Activated CD4-positive, alpha-beta T cell treated with anti-CD3 and anti-CD28 coated beads, Interleukin-2, amount 50 U/mL, for 4 hours (primary cell): ENCODE measurements around the gene TOX4.

Experiments used
- DNase-seq, 2 experiments: peaks; one replicate each; pipeline ENCODE4 v3.0.0-alpha.2; 2020

The TOX4 gene

DNA sequence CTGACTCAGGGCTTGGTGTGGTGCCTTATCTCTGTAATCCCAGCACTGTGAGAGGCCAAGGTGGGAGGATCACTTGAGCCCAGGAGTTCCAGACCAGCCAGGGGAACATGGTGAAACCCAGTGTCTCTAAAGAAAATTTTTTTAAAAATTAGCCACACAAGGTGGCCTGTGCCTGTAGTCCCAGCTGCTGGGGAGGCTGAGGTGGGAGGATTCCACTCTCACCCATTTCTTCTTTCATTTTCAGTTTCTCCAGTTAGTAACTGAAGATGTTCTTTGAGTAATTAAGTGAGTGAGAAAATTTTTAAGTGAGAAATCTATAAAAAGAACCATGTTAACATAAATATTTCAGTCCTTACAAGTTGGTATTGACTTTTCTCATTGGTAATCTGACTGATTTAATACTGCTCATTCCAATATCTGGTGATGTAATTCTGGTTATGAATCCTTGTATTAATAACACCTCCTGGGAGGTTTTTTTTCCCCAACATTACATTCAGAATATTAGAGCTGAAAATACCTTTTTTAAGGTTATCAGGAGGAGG lies 28.1 kb downstream of the TOX4 start:
- peak in 1 of 2 experiments; percentile 7 for DNase-seq

DNA sequence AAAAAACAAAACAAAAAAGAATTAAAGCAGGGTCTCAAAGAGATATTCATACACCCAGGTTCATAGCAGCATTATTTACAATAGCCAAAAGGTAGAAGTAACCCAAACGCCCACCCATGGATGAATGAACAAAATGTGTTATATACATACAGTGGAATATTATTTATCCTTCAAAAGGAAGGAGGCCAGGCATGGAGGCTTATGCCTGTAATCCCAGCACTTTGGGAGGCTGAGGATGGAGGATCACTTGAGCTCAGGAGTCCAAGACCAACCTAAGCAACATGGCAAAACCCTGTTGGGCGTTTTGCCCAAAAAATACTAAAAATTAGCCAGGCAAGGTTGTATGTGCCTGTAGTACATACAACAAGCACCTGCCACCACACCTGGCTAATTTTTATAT lies 29.6 kb downstream of the TOX4 start:
- DNase-seq: no peak

- DNase-seq: no peak
These were observed 32.6 kb downstream of the TOX4 start for GRCh38 chr14:21509432-21510143.

DNA sequence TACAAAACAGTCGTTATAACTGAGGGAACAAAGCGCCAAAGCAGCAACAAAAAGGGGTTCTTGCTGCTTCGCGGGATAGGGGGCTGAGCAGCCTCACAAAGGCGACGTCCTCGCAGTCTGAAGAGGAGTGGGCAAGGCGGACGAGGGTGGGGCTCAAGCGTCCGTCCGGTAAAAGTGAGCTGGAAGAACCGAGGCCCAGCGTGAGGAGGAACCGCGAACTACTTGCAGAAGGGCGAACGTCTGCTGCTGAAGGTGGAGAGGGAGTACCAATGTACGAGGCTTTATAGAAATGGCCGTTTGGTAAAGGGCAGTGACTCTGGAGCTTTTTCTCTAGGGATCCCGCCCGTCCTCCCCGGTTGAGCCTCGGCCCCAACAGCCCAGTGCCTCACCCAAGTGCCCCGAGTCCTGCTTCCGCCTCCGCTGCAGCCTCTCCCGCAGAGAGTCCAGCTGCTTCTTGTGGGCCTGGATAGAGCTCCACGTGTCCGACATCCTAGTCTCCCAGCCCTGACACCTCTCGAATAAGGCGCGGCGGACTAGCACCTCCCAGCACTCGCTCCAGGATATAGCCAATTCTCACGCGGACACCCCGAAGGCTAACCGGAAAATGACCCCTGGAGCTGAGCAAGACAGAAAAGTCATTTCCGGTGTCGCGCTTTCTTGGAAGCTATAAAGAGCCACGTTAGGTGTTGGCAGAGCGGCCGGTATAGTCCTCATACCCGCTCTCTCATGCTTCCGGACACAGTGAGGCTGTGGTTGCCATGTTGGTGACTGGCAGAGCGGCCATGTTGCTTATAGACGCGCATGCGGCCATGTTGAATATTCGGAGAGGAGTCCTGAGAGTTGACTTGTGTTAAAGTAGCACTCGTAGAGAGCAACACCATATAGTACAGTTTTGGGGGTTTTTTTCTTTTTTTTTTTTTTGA lies 34.0 kb downstream of the TOX4 start, which contains the start of gene METTL3:
TSS of gene METTL3 (minus strand) at position 606 of the 923 bp plus-strand sequence. CDS start at position 489, 117 bp downstream.
- DNase-seq: peak; percentile 93

DNA sequence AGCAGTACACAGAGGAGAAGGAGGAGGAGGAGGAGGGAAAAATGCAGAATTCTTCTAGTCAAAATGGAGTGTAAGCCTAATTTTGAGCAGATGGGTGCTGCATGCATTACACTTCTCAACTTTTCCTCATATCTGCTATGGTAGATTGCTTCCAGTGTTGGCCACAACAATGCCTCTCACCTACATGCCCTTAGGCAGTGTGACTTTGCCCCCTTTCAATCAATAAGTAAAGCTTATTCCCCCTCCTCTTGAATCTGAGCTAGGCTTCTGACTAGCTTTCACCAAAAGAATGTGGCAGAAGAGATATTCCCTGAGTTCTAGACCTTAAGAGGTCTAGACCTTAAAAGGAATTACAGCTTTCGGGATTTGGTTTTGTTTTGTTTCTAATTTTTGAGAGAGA lies 37.3 kb downstream of the TOX4 start:
- no peak for DNase-seq

GRCh38 chr14:21518725-21519124 lies 41.7 kb downstream of the TOX4 start:
- DNase-seq: no peak

DNA sequence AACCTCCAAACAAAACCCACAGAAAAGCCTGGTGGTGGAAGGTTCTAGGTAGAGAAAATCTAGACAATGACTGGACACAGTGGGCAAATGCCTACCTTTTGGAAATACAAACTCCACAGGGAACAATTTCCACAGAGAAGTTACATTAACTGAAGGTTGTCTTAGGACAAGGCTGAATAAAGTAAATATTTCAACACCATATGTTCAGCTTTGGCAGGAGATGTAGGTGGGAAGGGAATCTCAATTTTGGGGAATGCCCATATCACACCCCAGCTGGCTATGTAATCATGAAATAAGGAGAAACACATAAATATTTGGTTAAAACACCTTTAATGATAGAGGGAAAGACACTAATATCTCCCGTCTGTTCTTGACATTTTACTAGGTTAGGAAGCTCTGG lies 43.8 kb downstream of the TOX4 start:
- no peak for DNase-seq

DNA sequence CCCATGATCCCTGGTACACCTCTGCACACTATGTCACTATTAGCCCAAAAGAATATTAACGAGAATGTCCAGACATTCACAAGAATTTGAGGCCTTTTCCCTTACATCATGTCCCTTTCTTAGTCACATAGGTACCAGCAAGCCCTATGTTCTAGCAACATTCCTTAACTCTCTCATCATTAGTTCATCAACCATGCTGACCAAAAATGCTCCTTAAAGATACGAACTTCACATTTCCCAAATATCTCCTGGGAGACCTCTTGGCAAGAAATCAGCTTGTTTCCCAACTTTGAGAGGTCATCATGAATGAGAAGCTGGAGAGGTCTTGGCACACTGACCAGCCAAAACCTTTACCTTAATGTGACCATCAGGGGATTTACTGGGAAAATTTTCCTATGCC lies 44.5 kb downstream of the TOX4 start:
- DNase-seq: no peak

GRCh38 chr14:21523203-21523602 lies 46.2 kb downstream of the TOX4 start:
- DNase-seq: no peak

DNA sequence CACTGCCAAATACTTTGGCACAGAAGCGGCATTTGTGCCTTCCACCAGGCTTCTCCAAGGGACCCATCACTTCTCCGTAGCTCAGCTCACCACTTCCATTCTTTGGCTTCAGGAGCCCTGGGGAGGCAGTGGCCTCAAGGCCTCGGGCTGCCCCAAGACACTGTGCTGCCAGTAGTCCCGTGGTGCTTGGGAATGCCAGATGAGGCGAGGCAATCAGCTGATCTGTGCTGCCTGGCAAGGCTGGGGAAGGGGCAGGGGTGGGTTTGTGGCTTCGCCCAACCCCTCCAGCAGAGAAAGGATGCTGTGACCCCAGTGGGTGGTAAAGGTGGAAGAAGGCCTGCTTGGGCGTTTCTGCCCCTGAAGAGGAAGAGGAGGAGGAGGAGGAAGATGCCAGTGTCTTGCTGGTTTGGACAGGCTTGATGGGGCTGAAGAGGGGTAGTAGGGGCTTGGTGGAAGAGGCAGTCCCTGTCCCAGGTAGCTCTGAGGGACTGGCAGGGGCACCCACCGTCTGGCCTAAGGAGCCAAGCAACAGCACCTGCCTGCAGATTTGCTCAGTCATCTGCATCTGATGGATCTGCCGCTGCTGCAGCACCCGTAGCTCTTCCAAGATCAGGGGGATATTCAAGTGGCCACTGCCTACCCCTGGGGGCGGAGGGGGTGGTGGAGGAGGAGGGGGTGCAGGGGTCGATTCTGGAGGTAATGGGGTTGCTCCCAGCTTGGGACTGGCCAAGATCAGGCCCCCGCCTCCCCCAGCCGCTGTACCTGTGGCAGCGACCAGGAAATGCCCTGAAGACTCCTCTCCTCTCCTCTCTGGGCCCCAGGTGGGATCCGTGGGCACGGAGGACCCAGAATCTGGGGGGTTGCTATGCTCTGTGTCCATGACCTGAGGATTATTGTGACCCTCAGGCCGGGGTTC lies 47.8 kb downstream of the TOX4 start:
- DNase-seq: no peak

DNA sequence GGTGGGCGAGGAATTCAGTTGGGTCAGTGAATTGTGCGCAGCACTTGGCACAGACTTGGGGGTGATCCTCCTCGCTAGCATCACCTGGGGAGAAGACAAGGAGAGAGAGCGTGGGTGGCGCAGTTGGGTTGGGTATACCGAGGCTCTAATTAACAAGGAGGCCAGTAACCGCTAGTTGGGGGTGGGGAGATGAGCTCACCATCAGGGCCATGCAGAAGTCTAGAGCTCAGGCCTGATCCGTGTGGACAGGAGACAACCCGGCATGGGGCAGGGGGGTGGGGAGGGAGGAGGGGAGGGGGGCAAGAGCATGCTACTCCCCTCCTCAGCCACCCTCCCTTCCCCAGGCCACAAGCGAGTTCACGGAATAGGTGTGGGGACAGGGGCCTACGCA lies 48.6 kb downstream of the TOX4 start:
- no peak for DNase-seq

DNA sequence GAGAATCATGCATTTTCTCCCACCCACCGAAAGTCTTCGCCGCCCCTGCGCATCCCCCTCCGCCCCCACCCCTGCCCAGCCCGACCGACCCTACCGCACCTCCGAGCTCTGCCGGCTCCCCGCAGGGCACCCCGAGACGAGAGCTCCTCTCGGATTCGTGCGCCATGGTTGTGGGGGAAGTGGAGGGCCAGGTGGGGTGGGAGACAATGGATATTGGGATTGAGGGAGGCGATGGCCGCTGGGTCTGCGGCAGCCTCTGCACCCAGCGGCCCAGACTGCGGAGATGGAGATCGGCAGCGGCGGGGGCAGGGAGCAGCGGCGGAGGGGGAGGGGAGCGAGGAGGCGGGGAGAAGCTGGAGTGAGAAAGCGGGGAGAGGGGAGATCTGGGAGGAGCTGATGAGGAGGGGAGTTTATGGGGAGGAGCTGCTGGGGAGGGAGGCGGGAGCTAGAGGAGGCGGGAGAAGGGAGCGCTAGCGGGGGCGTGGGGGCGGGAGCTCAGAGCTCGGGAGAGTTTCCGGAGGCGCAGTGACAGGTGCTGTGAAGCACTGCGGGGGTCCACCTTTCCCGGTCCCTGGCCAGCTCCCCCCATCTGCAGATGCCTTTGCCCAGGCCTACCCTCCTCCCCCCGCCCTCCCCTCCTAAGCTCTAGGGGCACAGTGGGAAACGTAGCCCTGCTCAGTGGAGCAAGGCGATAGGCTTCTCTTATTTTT lies 49.1 kb downstream of the TOX4 start, which contains the start of gene SALL2:
TSS of gene SALL2 (minus strand) at position 385 of the 710 bp plus-strand sequence. CDS start at position 166, 219 bp downstream.
- DNase-seq: peak; percentile 63 to 64

- DNase-seq: no peak
These were observed 49.8 kb downstream of the TOX4 start for GRCh38 chr14:21526672-21527317.

- DNase-seq: no peak
These were observed 50.3 kb downstream of the TOX4 start for GRCh38 chr14:21527318-21527679.

- DNase-seq: no peak
These were observed 51.7 kb downstream of the TOX4 start for GRCh38 chr14:21528381-21529348.

DNA sequence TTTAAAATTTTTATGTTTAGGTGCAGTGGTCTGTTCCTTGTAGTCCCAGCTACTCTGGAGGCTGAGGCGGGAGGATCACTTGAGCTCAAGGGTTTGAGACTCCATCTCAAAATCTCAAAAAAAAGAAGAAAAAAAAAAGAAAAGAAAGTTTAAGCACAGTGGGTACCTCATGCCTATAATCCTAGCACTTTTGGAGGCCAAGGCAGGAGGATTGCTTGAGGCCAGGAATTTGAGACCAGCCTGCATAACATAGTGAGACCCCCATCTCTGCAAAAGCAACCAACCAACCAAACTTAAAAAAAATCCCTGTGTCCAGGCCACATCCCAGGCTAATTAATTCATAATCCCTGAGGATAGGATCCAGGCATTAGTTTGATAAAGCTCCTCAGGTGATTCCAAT lies 52.5 kb downstream of the TOX4 start:
- no peak for DNase-seq

DNA sequence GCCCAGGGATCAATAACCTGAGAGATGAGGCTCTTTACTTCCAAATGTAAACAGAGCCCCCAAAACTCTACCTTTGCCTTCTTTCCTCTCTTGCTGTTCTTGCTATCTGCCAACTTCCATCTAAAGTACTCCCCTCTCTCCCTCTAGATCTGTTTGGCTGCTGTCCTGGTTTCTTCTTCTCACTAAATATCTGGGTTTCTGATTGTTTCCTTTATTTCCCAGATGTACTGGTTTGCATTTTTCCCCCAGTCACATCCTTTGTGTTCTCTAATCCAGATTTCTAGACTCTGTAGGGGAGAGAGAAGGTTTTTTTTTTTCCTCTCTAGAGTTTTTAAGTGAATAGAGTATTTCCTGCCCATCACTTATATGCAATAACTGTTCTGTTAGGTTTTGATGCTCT lies 56.3 kb downstream of the TOX4 start:
- no peak for DNase-seq

DNA sequence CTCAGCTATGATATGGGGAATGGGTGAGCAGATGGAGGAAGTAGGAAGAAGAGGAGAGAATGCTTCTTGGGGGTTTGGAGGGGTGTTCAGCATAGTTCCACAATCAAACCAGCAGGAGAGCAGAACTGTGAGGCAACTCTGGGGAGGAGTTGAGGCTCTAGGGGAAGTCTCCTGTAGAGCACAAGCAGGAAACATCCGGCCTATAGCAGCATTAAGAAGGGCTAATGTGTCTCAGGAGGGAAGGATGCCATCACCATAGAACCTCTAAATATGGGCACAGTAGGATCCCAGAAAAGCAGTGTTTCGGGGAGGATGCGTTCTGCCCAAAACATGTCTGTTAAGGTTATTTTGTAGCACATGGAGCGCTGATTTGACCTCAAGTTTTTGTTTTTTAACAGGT lies 57.6 kb downstream of the TOX4 start:
- DNase-seq: no peak

GRCh38 chr14:21535545-21536417 lies 58.8 kb downstream of the TOX4 start:
- no peak for DNase-seq
